Pulmonary artery endothelial cell (primary cell): ENCODE data around the gene GFOD1. TPM values are rescaled to one million over a fixed set of nuclear protein-coding genes. Genes with fewer than 3 reads are reported as not detected.
A peak's percentile ranks its signal among the peaks of the same experiment; 100 is the strongest.
"Not testable (repeated sequence)": the region's sequence is repeated elsewhere in the genome, so short reads cannot be mapped to it uniquely, and the experiment has no call there.

ENCODE experiments used
- DNase-seq: peaks from one replicate; pipeline ENCODE4 v3.0.0-alpha.2; 2011; ENCODE audit warnings: low read depth, low spot score
- total RNA-seq: library from RNA; depleted of rRNA; stranded (reverse); fragments of >200 nt; gene quantifications from 2 replicates; pipeline ENCODE4 v1.2.3, GENCODE V29; 2014

GFOD1 gene
- total RNA-seq, 1 donor from 2014 or later = 37.7 TPM

GRCh38 chr6:13407368-13407708, 80.1 kb downstream of the GFOD1 start:
- DNase-seq = no peak

DNA sequence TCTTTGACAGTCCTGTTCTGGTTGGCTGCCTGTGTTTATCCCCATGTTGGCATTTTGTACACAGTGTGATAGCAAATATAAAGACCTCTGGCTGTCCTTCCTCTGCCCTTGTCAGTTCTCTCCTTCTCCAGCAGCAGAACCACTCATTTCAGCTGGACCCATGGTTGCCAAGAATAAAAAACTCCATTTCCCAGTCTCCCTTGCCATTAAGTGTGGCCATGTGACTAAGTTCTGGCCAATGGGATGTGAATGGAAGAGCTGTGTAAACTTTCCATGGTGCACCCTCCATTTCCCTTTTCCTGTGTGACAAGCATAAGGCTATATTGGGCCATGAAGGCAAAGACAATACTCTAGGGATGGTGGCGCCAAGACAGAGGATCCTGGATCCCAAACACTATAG, 80.6 kb downstream of the GFOD1 start:
- no peak for DNase-seq

GRCh38 chr6:13405961-13406477, 81.4 kb downstream of the GFOD1 start:
- DNase-seq = no peak

DNA sequence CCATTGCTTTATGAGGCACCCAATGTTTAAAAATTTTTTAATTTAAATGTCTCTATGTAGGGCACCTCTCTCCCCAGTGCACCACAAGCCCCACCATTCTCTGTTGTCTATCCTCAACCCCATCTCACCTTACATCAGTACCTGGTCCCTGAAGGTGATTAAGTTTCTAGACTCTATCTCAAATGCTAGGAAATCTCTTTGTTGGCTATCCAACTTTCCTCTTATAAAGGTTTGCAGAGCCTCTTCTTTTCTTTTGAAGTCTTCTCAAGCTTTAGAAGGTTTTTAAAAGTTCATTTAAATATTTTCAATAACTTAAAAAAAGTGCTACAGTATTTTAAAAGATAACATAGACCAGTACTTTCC, 82.5 kb downstream of the GFOD1 start:
- DNase-seq = no peak

DNA sequence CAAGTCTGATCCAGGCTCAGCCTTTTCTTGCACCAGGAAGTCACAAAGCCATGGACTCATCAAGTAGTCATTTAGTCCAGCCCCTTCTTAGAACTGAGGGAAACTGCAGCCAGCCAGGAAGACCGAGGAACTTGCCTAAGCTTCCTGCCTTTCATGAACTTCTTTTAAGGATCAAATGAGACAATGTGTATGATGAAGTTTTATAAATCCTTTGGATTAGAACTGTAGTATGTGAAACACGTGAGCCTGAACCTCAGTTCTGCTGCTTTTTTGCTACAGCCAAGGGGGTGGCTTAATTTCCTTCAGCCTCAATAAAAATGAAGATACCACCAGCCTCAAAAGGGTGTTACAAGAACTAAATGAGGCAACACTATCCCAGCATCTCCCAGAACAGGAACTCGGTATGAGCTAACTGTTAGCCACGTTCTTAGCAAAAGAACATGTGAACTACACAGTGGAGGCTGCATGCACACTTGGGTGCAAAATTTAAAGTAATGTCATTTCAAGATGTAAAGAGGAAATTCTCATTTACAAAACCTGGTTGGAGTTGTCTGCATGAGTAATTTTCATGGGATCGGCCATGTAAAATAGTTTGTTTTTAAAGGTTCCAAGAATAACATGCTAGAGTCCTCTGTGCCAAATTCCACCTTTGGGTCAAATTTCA, 83.0 kb downstream of the GFOD1 start:
- peak; percentile 65 for DNase-seq

DNA sequence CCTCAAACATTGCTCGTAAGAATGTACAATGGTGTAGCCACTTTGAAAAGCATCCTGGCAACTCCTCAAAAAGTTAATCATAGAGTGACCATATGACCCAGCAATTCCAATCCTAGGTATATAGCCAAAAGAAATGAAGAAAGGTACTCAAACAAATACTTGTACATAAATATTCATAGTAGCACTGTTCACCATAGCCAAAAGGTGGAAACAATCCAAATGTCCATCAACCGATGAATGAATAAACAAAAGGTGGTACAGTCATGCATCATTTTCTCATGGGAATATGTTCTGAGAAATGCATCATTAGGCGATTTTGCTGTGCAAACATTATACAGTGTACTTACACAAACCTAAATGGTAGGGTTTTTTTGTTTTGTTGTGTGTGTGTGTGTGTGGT, 84.7 kb downstream of the GFOD1 start:
- DNase-seq = no peak

DNA sequence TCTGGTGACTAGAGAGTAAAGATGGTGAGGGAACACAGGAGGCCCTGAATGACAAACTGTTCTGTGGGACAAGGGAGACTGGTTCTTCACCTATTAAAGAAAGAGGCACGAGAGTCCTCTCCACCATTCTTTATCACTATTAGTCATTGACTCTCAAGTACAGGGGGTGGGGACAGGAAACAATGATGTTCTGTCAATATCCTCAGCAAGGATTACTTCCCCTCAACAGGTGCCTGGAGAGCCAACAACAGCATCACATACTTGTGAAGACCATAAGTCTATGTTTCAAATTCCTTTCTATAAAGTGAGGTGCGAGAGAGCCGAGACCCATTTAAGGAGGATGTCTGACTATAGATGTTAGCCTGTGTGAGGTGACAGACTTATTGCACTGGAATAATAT, 86.6 kb downstream of the GFOD1 start:
- no peak for DNase-seq

GRCh38 chr6:13398421-13398994, 88.9 kb downstream of the GFOD1 start:
- DNase-seq = no peak

DNA sequence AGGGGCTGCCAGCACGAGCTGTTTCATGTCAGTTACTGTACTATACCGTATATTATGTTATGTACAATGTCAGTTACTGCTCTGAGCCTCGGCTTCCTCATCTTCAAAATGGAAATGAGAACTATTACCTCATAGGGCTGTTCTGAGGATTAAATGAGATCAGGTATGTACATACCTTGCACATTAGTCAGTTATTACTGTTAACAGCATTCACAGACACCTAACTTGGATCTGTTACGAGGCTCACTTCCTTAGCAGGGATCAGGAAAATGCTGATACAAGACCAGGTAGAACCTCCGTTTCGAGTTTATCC, 89.4 kb downstream of the GFOD1 start:
- DNase-seq = no peak

DNA sequence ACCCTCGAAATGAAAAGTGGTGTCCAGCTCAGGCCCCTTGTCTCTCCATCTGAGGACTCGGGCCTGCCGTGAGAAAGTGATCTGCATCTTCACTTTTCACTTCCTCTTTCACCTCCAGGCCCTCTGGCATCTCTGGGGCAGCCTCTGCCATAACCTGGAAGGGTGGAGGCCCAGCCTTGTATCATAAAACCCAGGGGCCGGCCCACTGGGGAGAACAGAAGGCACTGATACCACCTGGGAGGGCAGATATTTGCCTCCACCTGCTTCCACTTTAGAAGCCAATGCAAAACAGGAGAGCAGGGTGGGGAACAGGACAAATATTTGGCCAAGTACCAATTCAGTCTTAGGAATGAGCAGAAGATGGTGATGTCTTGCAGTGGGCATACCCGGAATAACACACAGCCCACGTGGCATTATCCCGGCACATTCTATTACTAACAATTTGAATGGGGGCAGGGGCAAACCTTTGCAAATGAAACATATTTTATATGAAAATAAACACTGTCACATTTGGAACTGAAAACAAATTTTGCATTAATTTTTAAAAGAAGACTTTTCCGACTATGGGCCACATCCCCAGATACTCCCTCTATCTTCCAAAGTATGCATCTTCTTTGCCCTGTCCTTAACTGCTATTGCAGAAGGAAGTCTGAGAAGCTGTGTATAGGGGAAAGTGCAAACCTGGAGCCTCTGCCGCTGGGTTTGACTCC, 89.9 kb downstream of the GFOD1 start:
- no peak for DNase-seq

DNA sequence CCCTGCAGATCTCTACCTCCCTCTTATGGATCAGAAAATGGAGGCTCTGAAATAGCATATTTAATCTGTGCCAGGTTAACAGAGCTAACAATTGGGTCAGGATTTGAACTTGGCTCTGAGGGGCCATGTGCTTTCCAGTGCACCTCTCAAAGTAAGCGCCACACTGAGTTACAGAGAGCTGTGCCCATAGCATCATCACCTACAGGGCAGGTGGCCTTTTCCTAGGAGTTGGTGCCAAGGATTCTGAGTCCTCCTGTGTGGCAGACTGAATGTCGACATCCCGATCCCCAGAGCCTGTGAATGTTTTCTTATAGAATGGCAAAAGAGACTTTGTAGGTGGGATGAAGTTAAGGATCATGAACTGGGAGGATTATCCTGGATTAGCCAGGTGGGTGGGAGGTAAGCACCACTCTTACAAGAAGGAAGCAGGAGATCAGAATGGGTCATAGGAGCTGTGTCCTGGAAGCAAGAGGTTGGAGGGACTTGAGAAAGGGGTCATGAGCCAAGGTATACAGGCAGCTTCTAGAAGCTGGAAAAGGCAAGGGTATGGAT, 91.1 kb downstream of the GFOD1 start:
- no peak for DNase-seq

- DNase-seq = peak; percentile 99
Observed at GRCh38 chr6:13395272-13396237, 91.8 kb downstream of the GFOD1 start.

GRCh38 chr6:13392462-13392861, 94.9 kb downstream of the GFOD1 start:
- no peak for DNase-seq

DNA sequence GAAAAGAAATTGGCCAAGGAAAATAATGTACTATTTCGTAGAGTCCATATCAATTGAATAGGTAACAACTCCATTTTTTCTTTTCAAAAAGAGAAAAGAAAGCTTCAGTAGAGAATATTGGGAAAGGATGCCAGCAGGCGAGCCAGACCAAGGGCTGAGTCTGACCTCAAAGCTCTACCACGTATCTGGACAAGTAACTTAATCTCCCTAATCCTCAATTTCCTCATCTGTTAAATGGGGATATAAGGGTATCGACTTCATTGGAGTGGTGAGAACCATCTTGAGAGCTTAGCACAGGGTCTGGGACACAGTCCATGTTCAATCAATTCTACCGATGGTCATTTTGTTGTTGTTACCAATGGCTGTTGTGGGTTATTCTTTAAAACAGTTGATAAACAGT, 95.9 kb downstream of the GFOD1 start:
- DNase-seq = no peak

DNA sequence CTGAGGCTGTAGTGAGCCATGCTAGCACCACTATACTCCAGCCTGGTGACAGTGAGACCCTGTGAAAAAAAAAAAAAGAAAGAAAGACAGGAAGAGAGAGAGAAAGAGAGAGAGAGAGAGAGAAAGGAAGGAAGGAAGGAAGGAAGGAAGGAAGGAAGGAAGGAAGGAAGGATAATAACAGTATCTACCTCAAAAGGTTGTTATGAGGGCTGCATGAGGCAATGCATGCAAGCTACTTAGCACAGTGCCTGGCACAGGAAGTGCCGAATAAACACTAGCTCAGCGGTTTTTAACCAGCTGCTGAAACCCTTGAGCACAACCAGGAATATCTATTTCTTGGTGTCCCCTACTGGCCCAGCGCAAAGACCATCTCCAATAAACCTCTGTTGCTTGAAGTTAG, 96.7 kb downstream of the GFOD1 start:
- DNase-seq = no peak

- not testable (repeated sequence) for DNase-seq
Observed at GRCh38 chr6:13389237-13389636, 98.2 kb downstream of the GFOD1 start.

DNA sequence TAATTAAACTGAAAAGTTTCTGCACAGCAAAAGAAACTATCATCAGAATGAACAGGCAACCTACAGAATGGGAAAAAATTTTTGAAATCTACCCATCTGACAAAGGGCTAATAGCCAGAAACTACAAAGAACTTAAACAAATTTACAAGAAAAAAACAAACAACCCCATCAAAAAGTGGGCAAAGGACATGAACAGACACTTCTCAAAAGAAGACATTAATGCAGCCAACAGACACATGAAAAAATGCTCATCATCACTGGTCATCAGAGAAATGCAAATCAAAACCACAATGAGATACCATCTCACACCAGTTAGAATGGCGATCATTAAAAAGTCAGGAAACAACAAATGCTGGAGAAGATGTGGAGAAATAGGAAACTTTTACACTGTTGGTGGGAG, 98.6 kb downstream of the GFOD1 start:
- not testable (repeated sequence) for DNase-seq

GRCh38 chr6:13384966-13385365, 102.4 kb downstream of the GFOD1 start:
- no peak for DNase-seq

DNA sequence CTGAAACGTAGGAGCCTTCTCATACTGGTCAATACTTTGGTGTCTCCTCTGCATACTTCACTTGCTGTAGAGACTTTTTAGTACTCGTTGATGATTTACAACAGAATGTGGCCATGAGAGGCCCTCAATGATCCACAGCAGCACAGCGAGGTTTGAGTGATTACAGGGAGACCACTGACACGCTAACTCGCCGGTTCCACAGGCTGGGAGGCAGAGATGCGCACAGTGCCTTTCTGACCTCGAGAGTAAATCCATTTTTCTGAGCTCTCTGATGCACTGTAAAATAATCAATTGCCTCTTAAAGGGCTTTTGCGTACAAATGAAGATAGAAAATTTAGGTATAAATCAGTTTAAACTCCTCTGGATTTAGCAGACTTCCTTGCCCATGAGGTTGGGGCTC, 102.9 kb downstream of the GFOD1 start:
- no peak for DNase-seq

DNA sequence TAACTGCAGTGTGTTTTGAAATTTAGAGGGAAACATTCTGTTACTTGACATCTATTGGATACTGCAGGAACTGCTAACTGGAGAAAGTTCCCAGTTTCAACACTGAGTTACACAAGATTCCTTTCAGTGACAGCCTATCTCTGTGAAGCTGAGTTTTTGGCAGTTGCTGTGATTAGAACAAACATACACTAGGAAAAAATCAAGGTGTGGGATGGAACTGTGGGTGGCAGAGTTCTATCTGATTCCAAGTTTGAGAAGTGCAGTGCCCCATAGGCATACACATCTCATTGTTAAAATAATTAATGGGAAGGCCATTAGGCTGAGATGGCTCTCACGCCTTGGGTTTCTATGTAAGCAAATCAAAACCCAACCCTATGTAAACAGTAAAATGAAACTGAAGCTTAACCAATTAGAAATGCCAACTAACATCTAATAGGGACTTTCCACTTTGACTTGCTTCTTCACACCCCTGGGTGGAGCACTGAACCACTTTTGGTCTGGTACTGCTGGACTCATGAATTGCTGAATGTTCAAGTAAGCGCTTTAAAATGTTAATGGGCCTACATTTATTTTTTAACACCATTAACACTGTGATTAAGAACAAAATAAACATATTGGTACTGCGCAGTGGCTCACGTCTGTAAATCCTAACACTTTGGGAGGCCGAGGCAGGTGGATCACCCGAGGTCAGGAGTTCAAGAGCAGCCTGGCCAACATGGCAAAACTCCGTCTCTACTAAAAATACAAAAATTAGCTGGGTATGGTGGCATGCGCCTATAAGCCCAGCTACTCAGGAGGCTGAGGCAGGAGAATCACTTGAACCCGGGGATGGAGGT, 103.9 kb downstream of the GFOD1 start:
- no peak for DNase-seq

- DNase-seq = no peak
Observed at GRCh38 chr6:13380761-13381160, 106.6 kb downstream of the GFOD1 start.
